PC-3 (cell line): ENCODE measurements around the gene MYCL. TPM values are rescaled to one million over a fixed set of nuclear protein-coding genes. Genes with fewer than 3 reads are reported as not detected.

ENCODE experiments used
- ATAC-seq: fragments of 200-7000 bp; cut with Tn5 transposase; 2 replicates; pipeline ENCODE4 v1.9.1; 2020; ENCODE audit warnings: mild to moderate bottlenecking, moderate library complexity
- BruUV-seq: library from RNA; stranded (reverse); fragments of 400-500 nt; replicated peaks from 2 replicates; lab custom pipeline; 2021; lab: Mats Ljungman, UMichigan
- CTCF ChIA-PET: fragments of 300-600 bp; sonication (Branson Sonifier 250); formaldehyde crosslinking; loops from one replicate; lab custom pipeline; 2022; ENCODE audit warnings: antibody characterized with exemption; lab: Charles Lee
- POLR2A ChIA-PET: fragments of 300-600 bp; sonication (Branson Sonifier 250); formaldehyde crosslinking; loops from one replicate; lab custom pipeline; 2022; ENCODE audit warnings: antibody characterized with exemption; ENCODE audit not compliant: unreplicated experiment; lab: Charles Lee
- DNase-seq: peaks from one replicate; pipeline ENCODE4 v3.0.0-alpha.2; 2015
- H2AFZ ChIP-seq: fragments of 300-600 bp; sonication (generic); 2 replicates; pipeline ENCODE4 v1.6.0; 2016; ENCODE audit warnings: antibody characterized with exemption, low read length
- H3F3A ChIP-seq: fragments of 300-600 bp; sonication (generic); one replicate; pipeline ENCODE4 v1.6.0; 2017; ENCODE audit warnings: antibody characterized with exemption, low read length, control low read depth, mild to moderate bottlenecking; ENCODE audit not compliant: unreplicated experiment
- H3K27ac ChIP-seq: fragments of 300-600 bp; sonication (generic); 2 replicates; pipeline ENCODE4 v1.5.1; 2016; ENCODE audit warnings: mild to moderate bottlenecking, low read length
- H3K27me3 ChIP-seq: fragments of 300-600 bp; sonication (generic); 2 replicates; pipeline ENCODE4 v1.6.1; 2016; ENCODE audit warnings: low read length, mixed read lengths
- H3K36me3 ChIP-seq: fragments of 300-600 bp; sonication (generic); 2 replicates; pipeline ENCODE4 v1.6.1; 2016; ENCODE audit warnings: low read depth, mixed run types, low read length, mixed read lengths
- H3K4me1 ChIP-seq: fragments of 300-600 bp; sonication (generic); 2 replicates; pipeline ENCODE4 v1.5.1; 2016; ENCODE audit warnings: low read length; ENCODE audit not compliant: insufficient read depth
- H3K4me2 ChIP-seq: fragments of 300-600 bp; sonication (generic); 2 replicates; pipeline ENCODE4 v1.6.0; 2016; ENCODE audit warnings: low read length
- H3K4me3 ChIP-seq: fragments of 300-600 bp; sonication (generic); 2 replicates; pipeline ENCODE4 v1.5.1; 2016; ENCODE audit warnings: mild to moderate bottlenecking, low read length, mixed read lengths
- H3K79me2 ChIP-seq: fragments of 300-600 bp; sonication (generic); 2 replicates; pipeline ENCODE4 v1.6.1; 2017; ENCODE audit warnings: low read length, mixed read lengths
- H3K9ac ChIP-seq: fragments of 300-600 bp; sonication (generic); 2 replicates; pipeline ENCODE4 v1.6.0; 2016; ENCODE audit warnings: mild to moderate bottlenecking, low read length
- H3K9me2 ChIP-seq: fragments of 300-600 bp; sonication (generic); replicated peaks from 2 replicates; pipeline ENCODE4 v1.6.1; 2016; ENCODE audit warnings: mixed run types, low read length, mixed read lengths
- H3K9me3 ChIP-seq: fragments of 300-600 bp; sonication (generic); 2 replicates; pipeline ENCODE4 v1.6.1; 2016; ENCODE audit warnings: low read length, mixed read lengths
- H4K20me1 ChIP-seq: fragments of 300-600 bp; sonication (generic); 2 replicates; pipeline ENCODE4 v1.6.1; 2016; ENCODE audit warnings: low read length, mixed read lengths
- CTCF ChIP-seq: fragments of 300-600 bp; sonication (generic); conservative IDR thresholded peaks from 2 replicates; pipeline ENCODE4 v1.5.1; 2017; ENCODE audit warnings: antibody characterized with exemption, low read depth, mild to moderate bottlenecking, low read length
- EZH2 ChIP-seq: fragments of 300-600 bp; sonication (generic); IDR thresholded peaks from one replicate; pipeline ENCODE4 v1.6.1; 2017; ENCODE audit warnings: antibody characterized with exemption, mild to moderate bottlenecking, low read length; ENCODE audit not compliant: unreplicated experiment
- EZH2phosphoT487 ChIP-seq: fragments of 300-600 bp; sonication (generic); IDR thresholded peaks from 2 replicates; pipeline ENCODE4 v1.6.1; 2018; ENCODE audit warnings: mild to moderate bottlenecking, antibody characterized with exemption, low read length, borderline replicate concordance
- intact Hi-C: fragments of 100-400 bp; cut with micrococcal nuclease; formaldehyde crosslinking; loops from 2 replicates; pipeline ENCODE4 v1.9.0; 2023
- total RNA-seq: library from RNA; depleted of rRNA; stranded (reverse); fragments of >200 nt; gene quantifications from 2 replicates; pipeline ENCODE4 v1.2.3, GENCODE V29; 2014

Gene MYCL
- total RNA-seq, 1 experiment from 2014 or later = 4.0 TPM

GRCh38 chr1:39898191-39898590 is 3.5 kb downstream of the MYCL start:
- Histone ChIP-seq H4K20me1 (no peaks in the 10 kb centered on the region), H3K9me3 (no peaks in the 10 kb centered on the region), H3K27ac (no peak overlapping the region), H2AFZ (no peak overlapping the region), H3K27me3 (no peaks in the 10 kb centered on the region), H3K4me2 (no peak overlapping the region), H3K79me2 (no peaks in the 10 kb centered on the region), H3K4me3 (no peak overlapping the region), H3K9ac (no peak overlapping the region), H3K4me1 (peaks cover 14% of the 10 kb centered on the region), H3K9me2 (no peaks in the 10 kb centered on the region), H3F3A (no peaks in the 10 kb centered on the region), H3K36me3 (no peaks in the 10 kb centered on the region)
- ChIA-PET POLR2A (no interaction called here), CTCF (no interaction called here)
- intact Hi-C loops = no loop called here
- DNase-seq = no peak
- TF ChIP-seq CTCF (no peak), EZH2 (no peak), EZH2phosphoT487 (no peak)
- no TSS peak for BruUV-seq
- ATAC-seq = no peak

- ChIA-PET POLR2A (no interaction called here), CTCF (no interaction called here)
- H4K20me1 ChIP-seq = no peaks in the 10 kb centered on the region
- TF ChIP-seq EZH2 = no peak
- TF ChIP-seq CTCF = no peak
- no peak for TF ChIP-seq EZH2phosphoT487
- H3K9me3 ChIP-seq = no peaks in the 10 kb centered on the region
- H3K9me2 ChIP-seq = no peaks in the 10 kb centered on the region
- H3K4me2 ChIP-seq = no peak overlapping the region
- H3K4me1 ChIP-seq = peaks cover 22% of the 10 kb centered on the region
- H3K27me3 ChIP-seq = no peaks in the 10 kb centered on the region
- no TSS peak for BruUV-seq
- H3K4me3 ChIP-seq = no peak overlapping the region
- H3K36me3 ChIP-seq = no peaks in the 10 kb centered on the region
- no peaks in the 10 kb centered on the region for H3K79me2 ChIP-seq
- no peak for ATAC-seq
- H3K9ac ChIP-seq = no peak overlapping the region
- intact Hi-C loops = no loop called here
- no peak overlapping the region for H2AFZ ChIP-seq
- H3K27ac ChIP-seq = no peak overlapping the region
- no peak for DNase-seq
- no peaks in the 10 kb centered on the region for H3F3A ChIP-seq
Observed at GRCh38 chr1:39896909-39897685, 4.6 kb downstream of the MYCL start.
